ENCODE measurements around the gene LAMB3.

DNA sequence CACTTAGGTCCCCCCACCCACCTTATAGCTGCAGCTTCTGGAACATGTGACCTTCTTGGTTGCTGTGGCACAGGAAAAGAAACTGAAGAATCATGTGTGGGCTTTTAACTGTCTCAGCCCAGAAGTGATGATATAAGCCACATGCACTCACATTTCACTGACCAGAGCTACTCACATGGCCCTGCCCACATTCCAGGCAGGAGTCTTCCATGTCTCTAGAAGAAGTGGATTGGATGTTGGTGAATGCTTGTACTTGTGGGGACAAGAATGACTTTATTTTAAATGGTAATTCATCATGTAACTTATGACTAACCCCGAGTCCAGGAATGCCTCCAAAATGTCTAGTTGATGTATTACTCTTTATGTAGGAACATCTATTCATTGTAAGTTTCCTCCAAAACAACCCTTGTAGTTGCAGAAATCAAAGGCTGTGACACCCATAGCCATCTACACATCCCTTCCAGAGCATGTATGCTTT, 84.5 kb downstream of the LAMB3 start:
- no peak for TF ChIP-seq EZH2 (IDR thresholded peaks at IDR 0.05; ENCODE audit: low read length)
- TF ChIP-seq, protein P1, sequence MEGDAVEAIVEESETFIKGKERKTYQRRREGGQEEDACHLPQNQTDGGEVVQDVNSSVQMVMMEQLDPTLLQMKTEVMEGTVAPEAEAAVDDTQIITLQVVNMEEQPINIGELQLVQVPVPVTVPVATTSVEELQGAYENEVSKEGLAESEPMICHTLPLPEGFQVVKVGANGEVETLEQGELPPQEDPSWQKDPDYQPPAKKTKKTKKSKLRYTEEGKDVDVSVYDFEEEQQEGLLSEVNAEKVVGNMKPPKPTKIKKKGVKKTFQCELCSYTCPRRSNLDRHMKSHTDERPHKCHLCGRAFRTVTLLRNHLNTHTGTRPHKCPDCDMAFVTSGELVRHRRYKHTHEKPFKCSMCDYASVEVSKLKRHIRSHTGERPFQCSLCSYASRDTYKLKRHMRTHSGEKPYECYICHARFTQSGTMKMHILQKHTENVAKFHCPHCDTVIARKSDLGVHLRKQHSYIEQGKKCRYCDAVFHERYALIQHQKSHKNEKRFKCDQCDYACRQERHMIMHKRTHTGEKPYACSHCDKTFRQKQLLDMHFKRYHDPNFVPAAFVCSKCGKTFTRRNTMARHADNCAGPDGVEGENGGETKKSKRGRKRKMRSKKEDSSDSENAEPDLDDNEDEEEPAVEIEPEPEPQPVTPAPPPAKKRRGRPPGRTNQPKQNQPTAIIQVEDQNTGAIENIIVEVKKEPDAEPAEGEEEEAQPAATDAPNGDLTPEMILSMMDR (optimal IDR thresholded peaks at IDR 0.05 in 1 of 3, IDR thresholded peaks at IDR 0.05 in 1 of 3, conservative IDR thresholded peaks at IDR 0.05 in 1 of 3; ENCODE audit: extremely low read depth in 1 of 3, insufficient read depth in 2 of 3, low read length in 3 of 3): no peak

All from keratinocyte (primary cell).